Uterus (tissue), 2 donors: ENCODE measurements around the gene APOB.

Experiments
- CTCF ChIP-seq, 4 experiments: fragments of 200-600 bp in 2 of 4; fragments of 450-650 bp in 2 of 4; sonication (generic) in 2 of 4; IDR thresholded peaks; one replicate each; pipeline ENCODE4 v1.5.1; 2016 to 2019; ENCODE audit warnings: antibody characterized with exemption in 4 of 4, mild to moderate bottlenecking in 2 of 4, moderate library complexity in 1 of 4
- POLR2A ChIP-seq, 2 donors: fragments of 450-650 bp; IDR thresholded peaks; one replicate each; pipeline ENCODE4 v1.6.1; 2016; ENCODE audit warnings: antibody characterized with exemption in 2 of 2, mild to moderate bottlenecking in 1 of 2, moderate library complexity in 1 of 2

- TF ChIP-seq CTCF (IDR thresholded peaks at IDR 0.05) (no peak), POLR2A (IDR thresholded peaks at IDR 0.05) (no peak)
These were observed 1.7 kb downstream of the APOB start for GRCh38 chr2:21041943-21042707.
